Adipose tissue (tissue), 3 donors: ENCODE data around the gene OR52I2. TPM values are rescaled to one million over a fixed set of nuclear protein-coding genes. Genes with fewer than 3 reads are reported as not detected.

Source experiments
- H3K27ac ChIP-seq: one replicate; pipeline ENCODE4 v1.5.1; 2013; ENCODE audit warnings: low read depth, low read length
- WGBS, 3 donors: extraction: QIAGEN DNeasy Blood & Tissue Kit; methylation state at CpG; one replicate each; pipeline ENCODE4 v1.1.7; 2013; 5-methylcytosine and 5-hydroxymethylcytosine counted together
- polyA plus RNA-seq, 3 donors: library from polyadenylated mRNA; stranded (reverse); fragments of 200-250 nt; gene quantifications; one replicate each; pipeline ENCODE4 v1.2.3, GENCODE V29; 2013
- donor health status: healthy with polysubstance abuse.
- donor health status: Bipolar disorder and iron deficiency.
- donor health status: healthy.

The OR52I2 gene
- polyA plus RNA-seq, 3 donors: not detected

DNA sequence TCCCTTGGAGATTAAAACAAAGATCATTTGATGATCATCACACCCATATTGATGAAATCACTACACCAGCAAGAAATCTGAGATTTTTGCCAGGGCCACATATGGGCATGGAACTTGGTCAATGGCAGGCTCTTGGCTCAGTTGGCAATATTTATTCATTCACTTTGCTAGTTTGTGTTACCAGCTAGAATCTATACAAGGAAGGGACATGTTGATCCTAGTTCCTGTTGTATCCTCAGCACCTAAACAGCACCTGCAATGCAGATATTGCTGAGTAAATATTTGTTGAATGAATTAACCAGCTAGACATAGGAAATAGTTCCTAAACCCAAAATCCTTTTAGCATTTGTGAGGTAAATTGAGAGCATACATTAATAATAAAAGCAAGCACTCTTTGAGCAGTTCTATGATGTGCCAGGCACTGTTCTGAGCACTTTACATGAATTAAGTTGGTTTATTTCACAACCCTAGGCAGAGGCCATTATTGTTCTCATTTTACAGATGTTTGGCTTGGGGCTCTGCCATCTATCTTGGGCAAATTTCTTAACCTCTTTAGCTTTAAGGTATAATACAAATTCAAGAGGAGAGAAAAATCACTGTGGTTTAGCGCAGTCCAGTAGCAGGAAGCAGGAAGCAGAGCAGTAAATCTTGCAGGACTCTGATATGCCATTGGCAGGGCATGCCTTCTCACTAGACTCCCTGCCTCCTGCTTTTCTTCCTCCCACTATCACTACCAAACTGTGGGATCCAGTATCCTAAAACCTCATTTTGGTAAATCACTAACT, 24.9 kb downstream of the OR52I2 start:
- WGBS, 3 donors: 33 to 35% (median 33%) methylated on average over 1 of the region's 1 CpG
- H3K27ac ChIP-seq: no peak overlapping the region

DNA sequence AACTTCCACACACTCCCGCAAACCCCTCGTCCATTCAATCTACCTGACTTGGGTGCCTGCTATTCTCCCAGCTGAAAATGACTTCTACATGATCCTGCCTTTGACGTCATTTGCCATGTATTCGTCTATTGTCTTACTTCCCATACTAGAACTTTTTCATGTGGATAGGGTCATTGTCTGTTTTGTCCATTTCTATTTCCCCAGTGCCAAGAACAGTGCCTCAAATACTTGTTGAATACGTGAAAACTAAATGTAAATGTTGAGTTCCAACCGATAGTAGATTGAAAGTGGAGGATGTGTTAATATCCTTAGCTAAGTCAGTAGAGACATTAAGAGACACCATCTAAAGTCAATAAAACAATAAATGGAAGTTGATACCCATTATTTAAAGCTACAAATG, 25.6 kb downstream of the OR52I2 start:
- WGBS, 3 donors: 27 to 31% (median 29%) methylated on average over 6 of the region's 6 CpGs
- H3K27ac ChIP-seq: no peak overlapping the region

DNA sequence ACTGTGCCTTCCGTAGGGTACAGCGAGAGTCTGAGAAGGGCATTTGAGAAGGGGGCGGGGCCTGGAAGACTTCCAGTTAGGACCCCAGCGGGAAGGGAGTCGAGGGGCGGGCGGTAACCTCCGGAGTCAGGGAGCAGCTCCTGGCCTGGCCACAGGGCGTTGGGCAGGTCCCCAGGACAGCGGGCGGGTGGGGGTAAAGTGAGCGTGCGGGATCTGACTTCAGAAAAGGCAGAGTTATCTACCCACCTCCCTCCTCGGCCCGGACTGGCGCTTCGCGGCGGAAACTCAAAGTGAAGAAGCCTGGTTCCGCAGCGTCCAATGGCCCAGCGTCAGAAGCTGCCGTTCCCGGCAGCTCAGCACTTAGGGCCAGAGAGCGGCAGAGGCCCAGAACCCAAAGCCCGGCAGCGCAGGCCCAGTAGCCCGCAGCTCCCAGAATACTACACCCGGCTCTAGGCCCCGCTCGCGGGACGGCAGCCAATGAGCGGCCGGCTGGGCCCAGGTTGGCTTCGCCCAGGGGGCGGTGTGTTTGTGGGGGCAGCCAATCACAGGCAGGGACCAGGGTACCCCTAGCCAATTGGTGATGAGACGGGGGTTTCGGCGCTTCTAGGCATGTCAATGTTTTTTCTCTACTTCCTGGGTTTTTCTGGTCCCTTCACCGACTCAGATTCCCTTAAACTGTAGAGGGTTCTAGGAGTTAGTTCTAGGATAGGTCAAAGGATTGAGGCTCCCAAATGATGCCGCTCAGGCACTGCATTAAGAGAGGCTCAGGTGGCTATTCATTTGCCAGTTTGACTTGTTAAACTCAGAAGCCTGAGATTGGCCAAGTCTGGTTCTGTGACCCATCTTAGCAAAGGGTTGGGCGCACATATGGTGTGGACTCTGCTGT, 26.5 kb downstream of the OR52I2 start, which contains the start of gene TRIM68:
TSS of gene TRIM68 (minus strand) at position 451 of the 886 bp plus-strand sequence. CDS start 2,727 bp downstream, outside the sequence.
- WGBS, 3 donors: 4 to 5% (median 4%) methylated on average over 41 to 43 of the region's 43 CpGs
- peak within 1 kb of the TSS; percentile 61 for H3K27ac ChIP-seq

DNA sequence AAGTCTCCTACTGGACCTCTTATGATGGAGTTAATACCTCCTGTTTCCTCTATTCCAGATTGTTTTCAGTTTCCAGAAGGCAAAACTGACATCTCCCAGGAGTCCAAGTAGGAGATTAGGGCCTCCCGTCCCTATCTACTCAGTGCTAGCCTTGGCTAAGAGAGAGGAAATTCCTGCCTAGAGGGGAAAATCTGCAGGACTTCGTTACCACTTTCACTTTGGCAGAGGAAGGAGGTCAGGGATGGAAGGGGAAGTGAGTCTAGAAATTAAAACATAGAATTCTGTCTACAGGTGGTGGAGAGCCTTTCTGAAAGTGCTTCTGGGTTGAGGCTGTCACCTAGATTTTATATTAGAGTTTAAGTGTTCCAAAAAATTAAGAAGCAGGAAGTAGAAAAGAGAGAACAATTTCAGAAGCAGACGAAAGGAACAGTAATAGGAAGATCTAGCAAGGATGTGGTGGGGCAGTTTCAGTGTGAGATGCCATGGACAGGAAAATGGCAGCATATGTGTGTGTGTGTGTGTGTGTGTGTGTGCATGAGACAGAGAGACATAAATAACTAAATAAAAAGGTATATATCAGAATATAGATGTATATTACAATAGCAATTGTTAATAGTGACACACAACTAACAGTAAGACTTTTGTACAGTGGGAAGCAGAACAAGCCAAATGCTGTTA, 28.9 kb downstream of the OR52I2 start:
- 8 to 36% (median 15%) methylated on average over 3 of the region's 3 CpGs for WGBS, 3 donors
- H3K27ac ChIP-seq: no peak overlapping the region

DNA sequence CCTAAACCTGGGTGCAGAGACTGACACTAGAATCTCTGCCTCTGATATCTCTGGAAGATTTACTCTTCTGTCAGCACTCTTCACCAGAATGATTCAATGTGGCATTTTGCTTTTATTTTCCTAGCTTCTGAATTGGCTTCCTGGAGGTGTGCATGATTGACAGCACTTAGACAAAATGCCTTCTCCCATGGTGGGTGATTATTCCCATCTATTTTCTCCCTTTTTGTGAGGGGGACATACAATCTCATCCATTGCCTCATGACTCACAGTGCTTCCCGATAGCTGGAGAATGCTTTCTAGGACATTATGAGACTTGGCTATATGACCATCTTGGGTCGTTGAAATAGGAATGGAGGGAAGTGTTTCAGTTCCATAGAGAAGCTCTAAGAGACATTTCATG, 30.4 kb downstream of the OR52I2 start:
- no peak overlapping the region for H3K27ac ChIP-seq
- WGBS, 3 donors: 90 to 97% (median 92%) methylated on average over 2 of the region's 2 CpGs

DNA sequence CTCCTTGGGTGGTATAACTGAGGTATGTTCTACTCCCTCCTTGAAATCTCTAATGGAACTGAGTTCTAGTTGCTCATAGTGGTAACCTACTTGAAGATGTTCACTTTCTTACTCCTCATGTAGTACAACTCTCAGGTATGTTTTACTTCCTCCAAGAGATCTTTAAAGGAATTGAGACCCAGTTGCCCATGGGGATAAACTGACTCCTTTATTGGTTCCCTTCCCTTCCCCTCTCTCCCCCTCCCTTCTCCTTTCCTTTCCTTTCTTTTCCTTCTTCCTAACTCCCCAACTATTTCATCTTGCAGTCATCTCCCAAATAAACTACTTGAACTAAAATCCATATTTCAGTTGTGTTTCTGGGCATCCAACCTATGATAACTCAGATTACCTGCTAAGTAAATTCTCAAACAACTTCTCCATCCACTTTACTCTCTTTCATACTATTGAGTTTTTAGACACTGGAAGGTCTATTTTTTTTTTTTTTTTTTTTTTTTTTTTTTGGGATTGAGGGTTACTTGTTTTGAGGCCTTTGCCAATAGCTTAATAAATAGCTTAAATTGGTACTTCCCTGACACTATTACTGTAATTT, 34.4 kb downstream of the OR52I2 start:
- no peak overlapping the region for H3K27ac ChIP-seq

DNA sequence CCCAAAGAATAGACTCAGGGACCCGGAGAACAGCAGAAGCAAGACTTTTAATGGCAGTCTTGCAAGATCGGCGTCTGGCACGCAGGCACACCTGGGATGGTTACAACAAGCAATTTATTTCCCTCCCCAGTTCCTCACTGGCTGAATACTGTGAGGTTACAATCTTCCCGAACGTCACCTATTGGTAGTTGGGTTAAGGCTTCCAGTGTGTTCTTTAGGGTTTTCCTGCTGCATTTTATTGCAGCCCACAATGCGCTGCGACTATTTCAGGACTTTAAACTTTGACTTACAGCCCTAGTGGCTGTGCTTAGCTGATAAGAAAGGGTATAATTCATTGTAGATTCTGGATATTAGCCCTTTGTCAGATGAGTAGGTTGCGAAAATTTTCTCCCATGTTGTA, 38.0 kb downstream of the OR52I2 start:
- 72 to 80% (median 74%) methylated on average over 9 of the region's 9 CpGs for WGBS, 3 donors
- H3K27ac ChIP-seq: no peak overlapping the region

DNA sequence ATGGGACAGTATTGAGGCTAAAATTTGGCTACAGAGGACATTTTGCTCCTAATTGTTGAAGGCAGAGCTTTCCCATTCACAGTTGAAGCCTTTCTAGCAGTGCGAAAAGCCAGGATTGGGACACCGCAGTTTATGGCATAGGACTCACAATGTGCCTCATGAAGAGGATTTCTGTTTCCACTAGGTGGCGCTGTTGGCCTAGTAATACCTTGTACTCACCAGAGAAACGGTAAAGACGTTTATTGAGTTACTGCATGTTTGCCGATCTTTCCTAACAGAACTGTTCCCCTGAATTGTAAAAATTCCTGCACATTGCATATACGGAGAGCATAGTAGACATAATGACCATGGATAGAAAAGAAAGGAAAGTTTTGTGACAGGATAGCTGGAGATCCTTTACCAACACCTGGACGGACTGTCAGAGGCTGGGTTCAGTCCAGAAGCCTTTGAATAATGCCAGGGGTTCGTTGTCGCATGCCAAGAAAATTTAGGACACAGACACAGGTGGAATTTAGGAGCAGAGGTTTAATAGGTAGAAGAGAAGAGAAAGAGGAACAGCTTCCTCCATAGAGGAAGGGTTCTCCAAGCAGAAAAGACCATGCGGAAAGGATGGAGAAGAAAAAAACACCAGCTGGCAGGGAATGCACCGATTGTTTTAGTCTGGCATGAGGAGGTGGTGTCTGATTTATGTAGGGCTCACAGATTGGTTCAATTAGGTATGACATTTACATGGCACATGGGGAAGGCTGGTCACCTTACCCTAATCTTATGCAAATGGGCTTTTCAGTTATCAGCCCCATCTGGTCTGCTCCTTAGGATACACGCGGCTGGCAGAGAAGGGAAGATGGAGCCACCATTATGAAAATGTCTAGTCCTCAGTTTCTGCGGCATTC, 44.9 kb downstream of the OR52I2 start:
- no peak overlapping the region for H3K27ac ChIP-seq
- 40 to 48% (median 43%) methylated on average over 15 of the region's 15 CpGs for WGBS, 3 donors

DNA sequence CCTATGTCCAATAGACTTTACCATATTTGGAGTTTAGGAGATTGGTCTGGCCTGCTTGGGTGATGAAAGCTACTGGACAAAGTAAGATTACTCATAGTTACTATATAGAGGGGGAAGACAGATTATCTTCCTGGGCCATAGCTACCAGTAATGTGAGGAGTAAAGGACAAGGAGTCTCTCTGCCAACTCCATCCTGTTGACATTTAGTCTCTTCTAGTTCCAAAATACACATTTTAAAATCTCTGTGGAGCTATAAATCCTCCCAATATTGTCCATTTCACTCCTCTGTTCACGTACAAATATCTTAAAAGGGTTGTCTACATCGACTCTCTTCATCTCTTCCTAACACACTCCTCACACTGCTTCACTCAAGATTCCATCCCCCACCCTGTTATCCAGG, 54.6 kb downstream of the OR52I2 start:
- WGBS, 3 donors: 63 to 71% (median 65%) methylated on average over 2 of the region's 2 CpGs
- H3K27ac ChIP-seq: no peak overlapping the region

DNA sequence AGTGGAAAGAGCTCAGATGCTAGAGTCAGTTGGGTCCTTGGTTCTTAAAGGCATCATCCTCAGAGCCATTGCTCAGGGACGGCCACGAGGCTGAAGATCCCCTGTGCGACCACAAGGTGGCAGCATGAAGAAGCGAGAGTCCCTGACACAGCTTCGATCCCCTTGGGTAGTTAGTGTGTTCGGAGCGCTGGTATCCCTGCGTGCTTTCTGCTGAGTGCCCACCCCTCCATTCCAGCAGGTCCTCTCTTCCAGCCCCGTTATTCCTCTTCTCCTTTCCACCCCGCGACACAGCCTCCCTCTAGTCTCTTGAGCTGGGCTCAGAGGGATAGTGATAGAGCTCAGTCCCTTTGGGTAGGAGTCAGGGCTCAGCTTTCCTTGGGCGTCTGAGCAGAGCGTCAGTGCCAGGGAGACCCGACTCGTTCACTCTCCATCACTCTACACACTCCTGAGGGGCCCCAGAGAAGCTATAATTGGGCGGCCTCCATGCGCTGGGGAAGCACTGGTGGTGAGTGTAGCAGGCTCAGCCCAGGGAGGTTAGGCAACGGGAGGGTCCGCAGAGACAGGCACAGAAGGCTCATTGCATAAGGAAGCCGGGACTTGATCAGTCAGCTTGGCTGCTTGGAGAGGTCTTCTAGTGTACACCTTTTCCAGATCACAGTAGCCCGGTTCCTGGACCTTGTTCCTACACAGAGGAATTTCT, 55.6 kb downstream of the OR52I2 start, which contains the start of gene OR51D1:
TSS of gene OR51D1 (plus strand) at position 516 of the 700 bp plus-strand sequence. CDS start 2,314 bp downstream, outside the sequence.
- 28 to 33% (median 32%) methylated on average over 21 of the region's 21 CpGs for WGBS, 3 donors

DNA sequence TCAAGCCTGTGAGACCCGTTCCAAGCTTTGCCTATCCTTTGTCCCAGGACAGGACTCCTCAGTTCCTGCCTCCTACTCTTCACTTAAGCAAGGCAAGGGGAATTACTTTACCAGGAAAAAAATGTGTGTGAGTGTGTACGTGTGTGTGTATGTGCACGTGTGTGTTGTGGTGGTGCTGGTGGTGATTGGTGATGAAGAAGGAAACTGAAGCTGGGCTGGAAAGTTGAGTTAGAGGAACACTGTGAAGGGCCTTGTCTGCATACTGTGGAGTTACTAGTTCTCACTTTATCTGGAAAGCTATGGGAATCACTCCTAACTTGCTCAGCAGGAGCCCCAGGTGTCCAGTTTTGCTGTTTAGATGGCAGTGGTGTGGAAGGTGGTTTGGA, 56.1 kb downstream of the OR52I2 start:
- WGBS, 3 donors: 74 to 86% (median 80%) methylated on average over 3 of the region's 3 CpGs
- H3K27ac ChIP-seq: no peak overlapping the region

More for the DNA sequence above, 55.6 kb downstream of the OR52I2 start, which contains the start of gene OR51D1:
- no peak within 1 kb of the TSS for H3K27ac ChIP-seq

DNA sequence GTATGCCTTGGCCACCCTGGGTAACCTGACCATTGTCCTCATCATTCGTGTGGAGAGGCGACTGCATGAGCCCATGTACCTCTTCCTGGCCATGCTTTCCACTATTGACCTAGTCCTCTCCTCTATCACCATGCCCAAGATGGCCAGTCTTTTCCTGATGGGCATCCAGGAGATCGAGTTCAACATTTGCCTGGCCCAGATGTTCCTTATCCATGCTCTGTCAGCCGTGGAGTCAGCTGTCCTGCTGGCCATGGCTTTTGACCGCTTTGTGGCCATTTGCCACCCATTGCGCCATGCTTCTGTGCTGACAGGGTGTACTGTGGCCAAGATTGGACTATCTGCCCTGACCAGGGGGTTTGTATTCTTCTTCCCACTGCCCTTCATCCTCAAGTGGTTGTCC, 58.4 kb downstream of the OR52I2 start:
- WGBS, 3 donors: 83 to 95% (median 89%) methylated on average over 6 of the region's 6 CpGs
- H3K27ac ChIP-seq: no peak overlapping the region

DNA sequence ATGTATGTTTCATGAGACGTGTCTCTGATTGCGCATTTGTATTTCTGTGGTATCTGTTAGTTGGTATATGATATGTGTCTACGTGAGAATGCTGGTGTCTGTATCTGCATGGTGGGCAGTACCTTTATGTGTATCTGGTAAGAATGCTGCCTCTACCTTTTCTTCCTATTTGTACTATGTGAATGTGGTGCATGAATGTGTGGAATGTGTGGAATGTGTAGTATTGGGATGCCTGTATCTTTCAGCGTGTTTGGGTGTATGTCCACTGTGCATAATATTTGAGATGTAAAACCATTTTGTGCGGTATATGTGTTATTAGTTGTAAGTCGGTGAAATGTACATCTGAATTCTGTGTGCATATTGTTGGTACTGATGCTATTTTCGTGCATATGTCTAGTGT, 60.0 kb downstream of the OR52I2 start:
- H3K27ac ChIP-seq: no peak overlapping the region
- WGBS, 3 donors: 80 to 88% (median 84%) methylated on average over 7 of the region's 7 CpGs

DNA sequence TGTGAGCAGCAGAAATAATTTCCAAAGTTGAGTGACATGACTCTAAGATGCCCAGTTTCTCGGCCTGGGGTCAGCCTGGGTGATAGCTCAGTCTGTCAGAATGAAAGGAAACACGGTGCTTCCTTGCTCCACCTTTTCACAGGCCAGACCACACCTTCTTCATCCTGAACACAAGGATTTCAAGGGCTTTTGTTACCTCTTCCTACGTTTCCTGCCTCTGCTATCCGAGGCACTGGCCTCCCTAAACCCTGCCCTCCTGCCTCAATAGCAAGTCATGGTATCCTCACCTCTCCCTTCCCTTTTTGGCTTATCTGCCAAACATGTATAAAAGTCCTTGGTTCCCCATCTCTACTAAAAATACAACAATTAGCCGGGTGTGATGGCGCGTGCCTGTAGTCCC, 60.5 kb downstream of the OR52I2 start:
- no peak overlapping the region for H3K27ac ChIP-seq
- 63 to 80% (median 65%) methylated on average over 7 of the region's 7 CpGs for WGBS, 3 donors
